Right lobe of liver (tissue), 4 donors: ENCODE results near the gene IL19.

ENCODE experiments used
- CTCF ChIP-seq, 4 donors: fragments of 200-600 bp in 3 of 4; fragments of 450-650 bp in 1 of 4; IDR thresholded peaks; one replicate each; pipeline versions ENCODE4 v1.5.1 to v1.8.0; 2016 to 2022; ENCODE audit warnings: antibody characterized with exemption in 4 of 4, mild to moderate bottlenecking in 2 of 4
- POLR2A ChIP-seq: fragments of 450-650 bp; IDR thresholded peaks from one replicate; pipeline ENCODE4 v1.6.1; 2017; ENCODE audit warnings: antibody characterized with exemption, mild to moderate bottlenecking
- donor health status: DM: no; HTN: no; CAD: no.
- donor health status: DM: no; HTN: no; CAD: no.
- donor health status: DM: no; HTN: yes; CAD: no.

GRCh38 chr1:206792939-206793607 lies 22.5 kb downstream of the IL19 start:
- TF ChIP-seq CTCF (IDR thresholded peaks at IDR 0.05): no peak
- TF ChIP-seq POLR2A: no peak
